Breast epithelium (tissue), 4 donors: ENCODE results near the gene DNAI1. TPM values are rescaled to one million over a fixed set of nuclear protein-coding genes. Genes with fewer than 3 reads are reported as not detected.

Source experiments
- DNase-seq, 2 donors: peaks; one replicate each; pipeline ENCODE4 v3.0.0-alpha.2; 2019; ENCODE audit warnings: low spot score in 2 of 2
- H3K27ac ChIP-seq, 2 donors: fragments of 200-600 bp; sonication (generic) in 1 of 2; one replicate each; pipeline ENCODE4 v1.5.1; 2016 to 2019; ENCODE audit warnings: mild to moderate bottlenecking in 1 of 2
- H3K27me3 ChIP-seq, 2 donors: fragments of 200-600 bp; sonication (generic) in 1 of 2; one replicate each; pipeline versions ENCODE4 v1.5.1 to v1.6.0; 2017 to 2019; ENCODE audit warnings: control low read depth in 1 of 2, mild to moderate bottlenecking in 1 of 2
- H3K36me3 ChIP-seq: fragments of 200-600 bp; one replicate; pipeline ENCODE4 v1.5.1; 2019
- H3K4me1 ChIP-seq, 2 donors: fragments of 200-600 bp; sonication (generic); one replicate each; pipeline ENCODE4 v1.5.1; 2016 to 2019; ENCODE audit warnings: control low read depth in 1 of 2
- H3K4me3 ChIP-seq, 3 donors: fragments of 200-600 bp; sonication (generic); 1 replicate in 2 of 3; 2 replicates in 1 of 3; pipeline ENCODE4 v1.5.1; 2016 to 2019; ENCODE audit warnings: mild to moderate bottlenecking in 3 of 3, moderate library complexity in 2 of 3
- H3K9me3 ChIP-seq, 2 donors: fragments of 200-600 bp; sonication (generic) in 1 of 2; one replicate each; pipeline ENCODE4 v1.5.1; 2016 to 2019; ENCODE audit warnings: control low read depth in 1 of 2
- CTCF ChIP-seq, 3 donors: fragments of 450-650 bp; IDR thresholded peaks; one replicate each; pipeline ENCODE4 v1.5.1; 2016 to 2017; ENCODE audit warnings: antibody characterized with exemption in 3 of 3, mild to moderate bottlenecking in 3 of 3, moderate library complexity in 3 of 3
- POLR2A ChIP-seq: fragments of 450-650 bp; IDR thresholded peaks from one replicate; pipeline ENCODE4 v1.6.1; 2016; ENCODE audit warnings: antibody characterized with exemption, mild to moderate bottlenecking, moderate library complexity
- POLR2AphosphoS5 ChIP-seq, 3 donors: sonication (generic); formaldehyde crosslinking; IDR thresholded peaks; one replicate each; pipeline ENCODE4 v1.6.1; 2017; ENCODE audit warnings: antibody characterized with exemption in 3 of 3
- intact Hi-C: fragments of 100-400 bp; cut with DNase I; formaldehyde crosslinking; loops from one replicate; pipeline ENCODE4 v1.15.1; 2023; ENCODE audit warnings: low total_unique reads
- total RNA-seq, 3 donors: library from RNA; depleted of rRNA; stranded (reverse); fragments of >200 nt; gene quantifications; one replicate each; pipeline ENCODE4 v1.1.0, GENCODE V29; 2016

DNAI1 gene
- total RNA-seq, 3 donors from 2014 or later: 1.6 to 3.2 TPM; not detected in 1

DNA sequence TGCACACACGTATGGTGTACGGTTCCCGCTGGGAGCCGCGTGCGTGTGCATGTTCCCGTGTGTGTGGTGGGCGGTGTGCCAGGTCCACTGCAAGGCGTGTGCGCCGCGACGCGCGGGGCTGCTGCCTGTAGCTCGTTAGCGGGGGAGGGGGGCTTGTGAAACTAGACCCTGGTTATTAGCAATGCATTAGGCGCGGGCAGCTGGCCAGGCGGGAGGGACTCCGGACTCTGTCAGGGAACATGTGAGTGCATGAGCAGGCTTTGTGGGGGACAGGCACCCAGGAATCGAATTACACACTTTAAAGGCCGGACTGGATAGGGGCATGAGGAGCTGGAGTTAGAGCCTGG is 96.4 kb downstream of the DNAI1 start:
- TF ChIP-seq POLR2A: no peak
- H3K36me3 ChIP-seq: no peaks in the 10 kb centered on the region
- peak overlapping the region in 1 of 2 donors; percentile 12 for H3K27ac ChIP-seq
- no peaks in the 10 kb centered on the region for H3K9me3 ChIP-seq
- peaks cover 0 to 3% of the 10 kb centered on the region in 2 donors for H3K27me3 ChIP-seq
- intact Hi-C loops: no loop called here
- peaks cover under 1 to 5% of the 10 kb centered on the region in 2 donors for H3K4me1 ChIP-seq
- no peak overlapping the region for H3K4me3 ChIP-seq
- DNase-seq: no peak

GRCh38 chr9:34555500-34555899 is 96.9 kb downstream of the DNAI1 start:
- H3K4me1 ChIP-seq: peaks cover 5 to 6% of the 10 kb centered on the region in 2 donors
- H3K27me3 ChIP-seq: peaks cover 0 to 3% of the 10 kb centered on the region in 2 donors
- DNase-seq: no peak
- peak overlapping the region in 1 of 2 donors; percentile 12 for H3K27ac ChIP-seq
- H3K4me3 ChIP-seq: no peak overlapping the region
- H3K9me3 ChIP-seq: no peaks in the 10 kb centered on the region
- no peaks in the 10 kb centered on the region for H3K36me3 ChIP-seq
- intact Hi-C loops: no loop called here
- TF ChIP-seq CTCF (IDR thresholded peaks at IDR 0.05) (no peak), POLR2A (no peak), POLR2AphosphoS5 (IDR thresholded peaks at IDR 0.05) (no peak)

DNA sequence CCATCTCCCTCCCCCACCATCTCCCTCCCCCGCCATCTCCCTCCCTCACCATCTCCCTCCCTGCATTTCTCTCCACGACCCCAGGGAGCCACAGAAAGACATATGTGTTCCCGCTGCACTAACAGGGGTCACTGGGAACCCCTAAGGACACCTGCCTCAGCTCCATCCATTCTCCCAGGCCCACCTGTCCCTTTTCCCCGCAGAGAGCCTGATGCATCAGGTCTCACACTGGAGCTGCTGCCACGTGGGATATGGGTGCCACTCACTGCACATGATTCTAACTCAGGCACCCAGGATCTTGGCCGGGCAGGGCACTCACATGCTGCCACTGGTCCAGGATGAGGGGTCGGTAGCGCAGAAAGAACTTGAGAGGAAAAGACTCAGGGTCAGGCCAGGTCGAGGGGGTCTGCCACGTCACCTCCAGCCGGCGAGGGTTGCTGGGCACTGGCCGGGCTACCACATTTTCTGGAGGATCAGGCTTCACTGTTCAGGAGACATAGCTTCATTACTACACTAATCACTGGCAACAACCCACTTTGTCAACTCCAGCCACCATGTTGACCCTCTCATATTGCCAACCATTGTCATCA is 97.4 kb downstream of the DNAI1 start:
- TF ChIP-seq POLR2AphosphoS5 (IDR thresholded peaks at IDR 0.05): no peak
- no peak for TF ChIP-seq CTCF (IDR thresholded peaks at IDR 0.05)
- no peak for TF ChIP-seq POLR2A
- H3K27ac ChIP-seq: no peak overlapping the region
- H3K27me3 ChIP-seq: peaks cover 0 to 3% of the 10 kb centered on the region in 2 donors
- no peaks in the 10 kb centered on the region for H3K36me3 ChIP-seq
- DNase-seq: no peak
- no peak overlapping the region for H3K4me3 ChIP-seq
- no peaks in the 10 kb centered on the region for H3K9me3 ChIP-seq
- intact Hi-C loops: no loop called here
- peaks cover 5 to 10% of the 10 kb centered on the region in 2 donors for H3K4me1 ChIP-seq

GRCh38 chr9:34556949-34557348 is 98.3 kb downstream of the DNAI1 start:
- Histone ChIP-seq H3K27ac (no peak overlapping the region), H3K9me3 (no peaks in the 10 kb centered on the region), H3K4me3 (no peak overlapping the region), H3K4me1 (peaks cover 5 to 10% of the 10 kb centered on the region in 2 donors), H3K36me3 (no peaks in the 10 kb centered on the region), H3K27me3 (peaks cover 0 to 3% of the 10 kb centered on the region in 2 donors)
- DNase-seq: no peak
- TF ChIP-seq CTCF (IDR thresholded peaks at IDR 0.05): no peak
- TF ChIP-seq POLR2A: no peak
- no peak for TF ChIP-seq POLR2AphosphoS5 (IDR thresholded peaks at IDR 0.05)
- intact Hi-C loops: no loop called here

DNA sequence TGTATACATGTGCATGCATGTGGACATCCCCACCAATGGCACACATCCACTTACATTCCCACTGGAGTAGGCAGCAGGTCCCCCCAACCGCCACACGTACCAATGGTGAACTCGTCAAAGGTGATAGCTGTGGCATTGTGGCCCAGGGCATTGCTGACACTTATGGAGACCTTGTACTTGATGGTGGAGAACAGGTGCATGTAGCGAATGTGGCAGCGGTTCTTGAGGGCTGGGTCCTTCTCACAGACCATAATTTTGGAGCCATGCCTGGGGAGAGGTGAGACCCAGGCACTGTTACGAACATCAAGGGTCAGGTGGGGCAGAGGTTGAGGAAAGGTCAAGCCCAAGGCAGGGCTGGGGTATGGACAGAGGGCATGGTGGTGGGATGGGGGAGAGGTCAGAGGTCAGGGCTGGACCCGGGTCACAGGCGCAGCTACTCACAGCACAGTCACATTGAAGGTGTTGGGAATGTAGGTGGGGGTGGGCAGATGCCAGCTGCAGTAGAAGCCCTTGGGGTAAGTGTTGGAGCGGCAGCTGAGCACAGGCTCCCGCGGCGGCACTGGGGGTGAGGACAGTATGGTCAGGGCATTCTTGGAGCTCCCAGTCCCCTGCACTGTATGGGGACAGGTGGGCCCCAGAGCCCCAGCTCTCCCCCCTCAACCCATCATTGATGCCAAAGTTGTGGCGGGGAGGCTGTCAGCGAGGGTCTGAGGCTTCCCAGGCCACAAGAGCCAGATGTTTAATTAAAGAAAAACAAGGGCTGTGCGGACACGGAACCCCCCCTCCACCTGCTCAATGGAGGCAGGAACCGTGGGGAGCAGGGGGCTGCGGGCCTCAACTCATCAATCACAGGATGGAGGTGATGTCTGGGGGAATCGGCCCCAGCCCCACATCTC is 99.1 kb downstream of the DNAI1 start:
- no peak overlapping the region for H3K27ac ChIP-seq
- intact Hi-C loops: no loop called here
- no peaks in the 10 kb centered on the region for H3K9me3 ChIP-seq
- H3K27me3 ChIP-seq: peaks cover 0 to 3% of the 10 kb centered on the region in 2 donors
- H3K4me1 ChIP-seq: peaks cover 5 to 10% of the 10 kb centered on the region in 2 donors
- H3K4me3 ChIP-seq: no peak overlapping the region
- no peak for DNase-seq
- H3K36me3 ChIP-seq: no peaks in the 10 kb centered on the region
- no peak for TF ChIP-seq POLR2A

DNA sequence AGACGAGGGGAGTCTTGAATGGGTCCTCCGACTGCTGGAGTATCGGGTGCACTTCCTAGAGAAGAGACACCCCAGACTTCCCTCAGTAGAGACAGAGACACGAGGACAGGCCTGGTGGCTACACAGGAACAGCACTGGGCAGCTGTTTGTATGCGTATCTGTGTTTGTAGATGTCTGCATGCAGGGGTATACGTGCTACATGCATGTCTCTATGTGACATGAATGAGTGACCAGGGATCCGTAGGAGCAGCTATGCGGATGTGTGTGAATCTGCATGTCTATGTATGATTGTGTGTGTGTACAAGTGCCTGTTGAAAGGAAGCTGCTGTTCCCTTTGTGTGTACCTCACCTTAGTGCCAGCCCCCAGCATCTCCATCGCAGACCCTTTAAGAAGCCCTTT is 99.8 kb downstream of the DNAI1 start:
- intact Hi-C loops: no loop called here

More for the DNA sequence above, 99.8 kb downstream of the DNAI1 start:
- TF ChIP-seq POLR2AphosphoS5 (IDR thresholded peaks at IDR 0.05): no peak
- TF ChIP-seq CTCF (IDR thresholded peaks at IDR 0.05): no peak
- TF ChIP-seq POLR2A: no peak
- Histone ChIP-seq H3K27ac (peak overlapping the region in 1 of 2 donors; percentile 86), H3K9me3 (no peaks in the 10 kb centered on the region), H3K4me1 (peaks cover 5 to 10% of the 10 kb centered on the region in 2 donors), H3K4me3 (no peak overlapping the region), H3K36me3 (no peaks in the 10 kb centered on the region), H3K27me3 (peaks cover 0 to 3% of the 10 kb centered on the region in 2 donors)
- no peak for DNase-seq
